Parathyroid adenoma (tissue), 2 donors: ENCODE results near the gene ZIC2.

Experiments
- H2AFZ ChIP-seq: fragments of 300-600 bp; sonication (generic); one replicate; pipeline ENCODE4 v1.7.0; 2017; ENCODE audit warnings: antibody characterized with exemption, mild to moderate bottlenecking
- H3K27ac ChIP-seq: fragments of 300-600 bp; sonication (generic); one replicate; pipeline ENCODE4 v1.7.0; 2017
- H3K27me3 ChIP-seq: fragments of 300-600 bp; sonication (generic); one replicate; pipeline ENCODE4 v1.7.0; 2017; ENCODE audit warnings: low read length; ENCODE audit not compliant: control insufficient read depth, insufficient read depth
- H3K36me3 ChIP-seq: fragments of 300-600 bp; sonication (generic); one replicate; pipeline ENCODE4 v1.7.0; 2017; ENCODE audit warnings: low read length; ENCODE audit not compliant: control insufficient read depth, insufficient read depth
- H3K4me1 ChIP-seq: fragments of 300-600 bp; sonication (generic); one replicate; pipeline ENCODE4 v1.7.0; 2017; ENCODE audit warnings: control low read depth
- H3K4me2 ChIP-seq: fragments of 300-600 bp; sonication (generic); one replicate; pipeline ENCODE4 v1.7.0; 2017; ENCODE audit warnings: low read length
- H3K4me3 ChIP-seq: fragments of 300-600 bp; sonication (generic); one replicate; pipeline ENCODE4 v1.7.0; 2017; ENCODE audit warnings: low read depth, low read length
- H3K79me2 ChIP-seq: fragments of 300-600 bp; sonication (generic); one replicate; pipeline ENCODE4 v1.7.0; 2017; ENCODE audit warnings: control low read depth
- H3K9ac ChIP-seq: fragments of 300-600 bp; sonication (generic); one replicate; pipeline ENCODE4 v1.7.0; 2017; ENCODE audit warnings: mild to moderate bottlenecking
- H3K9me3 ChIP-seq: fragments of 300-600 bp; sonication (generic); one replicate; pipeline ENCODE4 v1.7.0; 2017; ENCODE audit warnings: low read length; ENCODE audit not compliant: control insufficient read depth
- CTCF ChIP-seq: fragments of 300-600 bp; sonication (generic); IDR thresholded peaks from one replicate; pipeline ENCODE4 v1.7.0; 2017; ENCODE audit warnings: antibody characterized with exemption, mild to moderate bottlenecking
- donor health status: primary hyperparathyroidism.

Gene ZIC2

GRCh38 chr13:99977334-99977911 lies 4.2 kb upstream of the ZIC2 start:
- Histone ChIP-seq H3K4me3 (no peak overlapping the region), H2AFZ (no peak overlapping the region), H3K9ac (no peak overlapping the region)

GRCh38 chr13:99977912-99978798 lies 3.4 kb upstream of the ZIC2 start:
- no peaks in the 10 kb centered on the region for H3K36me3 ChIP-seq
- no peaks in the 10 kb centered on the region for H3K4me1 ChIP-seq
- H2AFZ ChIP-seq, result no peak overlapping the region
- no peaks in the 10 kb centered on the region for H3K79me2 ChIP-seq
- H3K9me3 ChIP-seq, result no peaks in the 10 kb centered on the region
- no peak overlapping the region for H3K27ac ChIP-seq
- TF ChIP-seq CTCF, result no peak
- no peak overlapping the region for H3K9ac ChIP-seq
- no peak overlapping the region for H3K4me2 ChIP-seq
- no peak overlapping the region for H3K4me3 ChIP-seq
- peaks cover 39% of the 10 kb centered on the region for H3K27me3 ChIP-seq

More at GRCh38 chr13:99977334-99977911, 4.2 kb upstream of the ZIC2 start:
- no peak for TF ChIP-seq CTCF
- H3K36me3 ChIP-seq, result no peaks in the 10 kb centered on the region
- peaks cover 41% of the 10 kb centered on the region for H3K27me3 ChIP-seq
- no peaks in the 10 kb centered on the region for H3K9me3 ChIP-seq
- H3K27ac ChIP-seq, result no peak overlapping the region
- no peaks in the 10 kb centered on the region for H3K79me2 ChIP-seq
- H3K4me1 ChIP-seq, result no peaks in the 10 kb centered on the region
- no peak overlapping the region for H3K4me2 ChIP-seq

- Histone ChIP-seq H3K4me3 (no peak overlapping the region), H3K79me2 (no peaks in the 10 kb centered on the region), H3K4me1 (no peaks in the 10 kb centered on the region), H3K4me2 (no peak overlapping the region), H3K27me3 (peaks cover 45% of the 10 kb centered on the region), H2AFZ (no peak overlapping the region), H3K27ac (no peak overlapping the region), H3K9me3 (no peaks in the 10 kb centered on the region), H3K36me3 (no peaks in the 10 kb centered on the region), H3K9ac (no peak overlapping the region)
- TF ChIP-seq CTCF, result no peak
Observed at GRCh38 chr13:99978799-99979452, 2.7 kb upstream of the ZIC2 start.

GRCh38 chr13:99979453-99980200 lies 2.0 kb upstream of the ZIC2 start:
- Histone ChIP-seq H3K9ac (no peak overlapping the region), H2AFZ (no peak overlapping the region)

More at GRCh38 chr13:99979453-99980200, 2.0 kb upstream of the ZIC2 start:
- H3K27ac ChIP-seq, result no peak overlapping the region
- H3K27me3 ChIP-seq, result peaks cover 44% of the 10 kb centered on the region
- no peaks in the 10 kb centered on the region for H3K79me2 ChIP-seq
- peak overlapping the region; percentile 62 for H3K4me2 ChIP-seq
- no peak for TF ChIP-seq CTCF
- no peaks in the 10 kb centered on the region for H3K4me1 ChIP-seq
- no peak overlapping the region for H3K4me3 ChIP-seq
- H3K9me3 ChIP-seq, result no peaks in the 10 kb centered on the region
- H3K36me3 ChIP-seq, result no peaks in the 10 kb centered on the region
